Body of pancreas (tissue), 4 donors: Measurements from ENCODE around the gene CDH22. TPM values are rescaled to one million over a fixed set of nuclear protein-coding genes. Genes with fewer than 3 reads are reported as not detected.

ENCODE experiments used
- ATAC-seq: fragments of 150-250 bp; one replicate; pipeline ENCODE4 v1.9.1; 2016
- DNase-seq, 4 donors: peaks; one replicate each; pipeline ENCODE4 v3.0.0-alpha.2; 2019
- H3K27ac ChIP-seq, 4 donors: fragments of 200-600 bp; sonication (generic); 1 replicate in 3 of 4; 2 replicates in 1 of 4; pipeline versions ENCODE4 v1.5.1 to v1.6.1; 2016 to 2019; ENCODE audit warnings: mild to moderate bottlenecking in 1 of 4, mixed read lengths in 1 of 4, moderate library complexity in 1 of 4
- H3K27me3 ChIP-seq, 2 donors: fragments of 200-600 bp; sonication (generic); one replicate each; pipeline ENCODE4 v1.6.0; 2016; ENCODE audit warnings: mild to moderate bottlenecking in 1 of 2
- H3K36me3 ChIP-seq, 2 donors: fragments of 200-600 bp; sonication (generic); replicated peaks in 1 of 2; 2 replicates each; pipeline ENCODE4 v1.5.1; 2016; ENCODE audit warnings: low read depth in 2 of 2; ENCODE audit not compliant: insufficient read depth in 1 of 2
- H3K4me1 ChIP-seq: fragments of 200-600 bp; sonication (generic); one replicate; pipeline ENCODE4 v1.6.0; 2016
- H3K4me3 ChIP-seq, 2 donors: fragments of 200-600 bp; sonication (generic); 1 replicate in 1 of 2; 2 replicates in 1 of 2; pipeline ENCODE4 v1.5.1; 2016 to 2019
- H3K9me3 ChIP-seq, 3 donors: fragments of 200-600 bp; sonication (generic); 1 replicate in 2 of 3; 2 replicates in 1 of 3; pipeline ENCODE4 v1.5.1; 2016
- POLR2A ChIP-seq, 3 donors: fragments of 450-650 bp; IDR thresholded peaks; one replicate each; pipeline ENCODE4 v1.6.1; 2016; ENCODE audit warnings: antibody characterized with exemption in 3 of 3, mild to moderate bottlenecking in 2 of 3
- WGBS, 2 donors: methylation state at CpG; one replicate each; pipeline ENCODE4 v1.1.5; 2017; 5-methylcytosine and 5-hydroxymethylcytosine counted together
- intact Hi-C: fragments of 100-400 bp; cut with DNase I; formaldehyde crosslinking; loops from one replicate; pipeline ENCODE4 v1.15.1; 2023
- total RNA-seq, 2 donors: library from RNA; depleted of rRNA; stranded (reverse); fragments of >200 nt; gene quantifications; one replicate each; pipeline ENCODE4 v1.1.0, GENCODE V29; 2016
- TF ChIP-seq, protein P1 (sequence below), 7 experiments: fragments of 450-650 bp in 4 of 7; fragments of 200-600 bp in 3 of 7; sonication (generic) in 3 of 7; IDR thresholded peaks; one replicate each; pipeline ENCODE4 v1.5.1; 2016 to 2019; ENCODE audit warnings: antibody characterized with exemption in 7 of 7

Gene CDH22
- total RNA-seq, 2 donors from 2014 or later = 1.3 to 2.1 TPM

DNA sequence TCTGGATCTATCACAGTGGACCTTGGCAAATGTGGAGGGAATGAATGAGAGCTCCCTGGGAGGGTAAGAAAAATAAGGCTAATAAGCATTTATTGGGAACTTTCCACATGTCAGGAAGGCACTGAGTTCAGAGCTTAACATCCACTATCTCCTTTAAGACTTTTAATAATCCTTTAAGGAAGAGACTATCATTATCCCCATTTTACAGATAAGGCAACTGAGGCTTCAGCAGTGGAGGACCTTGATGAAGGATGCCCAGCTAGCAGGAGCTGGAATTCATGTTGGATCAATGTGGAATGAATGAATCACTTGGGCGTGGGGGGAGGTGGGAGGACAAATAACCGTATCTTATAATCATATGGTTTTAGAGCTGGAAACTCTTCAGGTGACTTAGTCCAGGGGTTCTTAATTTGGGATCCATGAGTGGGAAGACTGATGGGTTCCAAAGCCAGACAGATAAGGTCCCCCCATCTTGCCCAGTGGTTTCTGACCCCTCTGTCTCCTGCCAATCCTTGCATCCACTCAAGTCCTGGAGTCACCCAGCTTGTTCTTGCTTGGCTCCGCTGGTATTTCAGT, 135.2 kb downstream of the CDH22 start:
- intact Hi-C loops = loop anchor here (10.0 kb wide), 1 partner anchor 158 kb away; no protein-coding TSS in a partner anchor
- WGBS, 2 donors = 45 to 55% methylated on average over 3 of the region's 3 CpGs
- TF ChIP-seq POLR2A (IDR thresholded peaks at IDR 0.05) = no peak
- TF ChIP-seq, protein P1, sequence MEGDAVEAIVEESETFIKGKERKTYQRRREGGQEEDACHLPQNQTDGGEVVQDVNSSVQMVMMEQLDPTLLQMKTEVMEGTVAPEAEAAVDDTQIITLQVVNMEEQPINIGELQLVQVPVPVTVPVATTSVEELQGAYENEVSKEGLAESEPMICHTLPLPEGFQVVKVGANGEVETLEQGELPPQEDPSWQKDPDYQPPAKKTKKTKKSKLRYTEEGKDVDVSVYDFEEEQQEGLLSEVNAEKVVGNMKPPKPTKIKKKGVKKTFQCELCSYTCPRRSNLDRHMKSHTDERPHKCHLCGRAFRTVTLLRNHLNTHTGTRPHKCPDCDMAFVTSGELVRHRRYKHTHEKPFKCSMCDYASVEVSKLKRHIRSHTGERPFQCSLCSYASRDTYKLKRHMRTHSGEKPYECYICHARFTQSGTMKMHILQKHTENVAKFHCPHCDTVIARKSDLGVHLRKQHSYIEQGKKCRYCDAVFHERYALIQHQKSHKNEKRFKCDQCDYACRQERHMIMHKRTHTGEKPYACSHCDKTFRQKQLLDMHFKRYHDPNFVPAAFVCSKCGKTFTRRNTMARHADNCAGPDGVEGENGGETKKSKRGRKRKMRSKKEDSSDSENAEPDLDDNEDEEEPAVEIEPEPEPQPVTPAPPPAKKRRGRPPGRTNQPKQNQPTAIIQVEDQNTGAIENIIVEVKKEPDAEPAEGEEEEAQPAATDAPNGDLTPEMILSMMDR (IDR thresholded peaks at IDR 0.05) = no peak

DNA sequence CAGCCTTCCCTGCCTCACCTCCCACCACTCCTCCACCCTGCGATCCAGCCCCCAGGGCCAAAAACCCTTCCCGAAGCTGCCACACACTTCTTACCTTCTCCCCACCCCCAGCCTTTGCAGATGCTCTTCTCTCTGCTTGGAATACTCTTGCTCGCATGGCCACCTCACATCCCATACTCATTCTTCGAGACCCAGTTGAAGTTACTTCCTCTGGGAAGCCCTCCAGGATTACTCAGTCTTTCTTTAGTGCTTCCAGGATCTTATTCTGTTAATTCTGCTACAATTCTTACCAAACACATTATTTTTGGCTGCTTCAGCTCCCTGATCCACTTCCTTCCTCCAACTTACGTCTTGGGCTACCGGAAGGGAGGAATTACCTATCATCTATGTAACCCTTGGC, 135.8 kb downstream of the CDH22 start:
- ATAC-seq (no peak), DNase-seq (no peak)
- H3K4me1 ChIP-seq = peaks cover 3% of the 10 kb centered on the region
- H3K27me3 ChIP-seq = peaks cover 0 to 12% of the 10 kb centered on the region in 2 donors
- 51 to 56% methylated on average over 6 of the region's 6 CpGs for WGBS, 2 donors
- H3K36me3 ChIP-seq = no peaks in the 10 kb centered on the region
- TF ChIP-seq, protein P1 (IDR thresholded peaks at IDR 0.05) = no peak
- no peak for TF ChIP-seq POLR2A (IDR thresholded peaks at IDR 0.05)
- H3K9me3 ChIP-seq = no peaks in the 10 kb centered on the region
- intact Hi-C loops = loop anchor here (10.0 kb wide), 1 partner anchor 158 kb away; no protein-coding TSS in a partner anchor
- H3K27ac ChIP-seq = no peak overlapping the region
- H3K4me3 ChIP-seq = no peak overlapping the region

More for the DNA sequence above, 135.2 kb downstream of the CDH22 start:
- Histone ChIP-seq H3K27me3 (peaks cover 0 to 12% of the 10 kb centered on the region in 2 donors), H3K27ac (no peak overlapping the region), H3K9me3 (no peaks in the 10 kb centered on the region), H3K4me3 (no peak overlapping the region), H3K36me3 (no peaks in the 10 kb centered on the region), H3K4me1 (peaks cover 3% of the 10 kb centered on the region)
- ATAC-seq = no peak
- DNase-seq = no peak

DNA sequence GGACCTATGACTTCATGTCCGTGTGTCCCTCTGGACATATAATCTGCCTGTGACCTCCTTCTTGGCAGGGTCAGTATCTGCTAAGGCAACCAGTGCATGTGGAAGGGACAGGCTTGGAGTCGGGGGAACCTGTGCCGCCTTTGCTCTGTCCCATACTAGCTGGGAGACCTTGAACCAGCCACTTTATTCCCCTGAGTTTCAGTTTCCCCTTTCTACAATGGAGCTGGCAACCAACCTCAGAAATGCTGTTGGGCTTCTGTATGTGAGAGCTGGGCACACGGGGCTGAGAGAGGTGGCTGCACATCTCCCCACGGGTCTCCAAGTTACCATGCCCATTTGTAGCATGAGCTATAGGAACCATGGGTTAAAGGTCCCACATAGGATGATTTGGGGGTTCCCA, 136.4 kb downstream of the CDH22 start:
- 40 to 46% methylated on average over 5 of the region's 5 CpGs for WGBS, 2 donors
- Histone ChIP-seq H3K27me3 (peaks cover 0 to 12% of the 10 kb centered on the region in 2 donors), H3K9me3 (no peaks in the 10 kb centered on the region), H3K27ac (no peak overlapping the region), H3K4me3 (no peak overlapping the region), H3K36me3 (no peaks in the 10 kb centered on the region), H3K4me1 (peaks cover 3% of the 10 kb centered on the region)
- intact Hi-C loops = loop anchor here (10.0 kb wide), 1 partner anchor 157 kb away; no protein-coding TSS in a partner anchor
- DNase-seq (no peak), ATAC-seq (no peak)
- no peak for TF ChIP-seq POLR2A (IDR thresholded peaks at IDR 0.05)
- TF ChIP-seq, protein P1 (IDR thresholded peaks at IDR 0.05) = no peak

DNA sequence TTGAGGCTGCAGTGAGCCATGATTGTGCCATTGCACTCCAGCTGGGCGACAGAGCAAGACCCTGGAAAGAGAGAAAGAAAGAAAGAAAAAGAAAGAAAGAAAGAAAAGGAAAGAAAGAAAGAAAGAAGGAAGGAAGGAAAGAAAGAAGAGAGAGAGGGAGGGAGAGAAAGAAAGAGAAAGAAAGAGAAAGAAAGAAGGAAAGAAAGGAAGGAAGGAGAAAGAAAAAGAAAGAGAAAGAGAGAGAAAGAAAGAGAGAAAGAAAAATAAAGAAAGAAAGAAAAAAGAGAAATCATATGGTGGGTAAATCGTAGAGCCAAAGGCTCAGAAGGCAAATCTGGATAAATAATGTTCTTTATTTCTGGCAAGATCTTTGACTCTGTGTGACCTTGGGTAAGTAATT, 136.8 kb downstream of the CDH22 start:
- intact Hi-C loops = loop anchor here (10.0 kb wide), 1 partner anchor 157 kb away; no protein-coding TSS in a partner anchor
- no peak for ATAC-seq
- H3K27ac ChIP-seq = no peak overlapping the region
- TF ChIP-seq POLR2A (IDR thresholded peaks at IDR 0.05) = no peak
- TF ChIP-seq, protein P1 (IDR thresholded peaks at IDR 0.05) = no peak
- no peaks in the 10 kb centered on the region for H3K9me3 ChIP-seq
- H3K4me1 ChIP-seq = peaks cover 3% of the 10 kb centered on the region
- no peaks in the 10 kb centered on the region for H3K36me3 ChIP-seq
- DNase-seq = no peak
- no peak overlapping the region for H3K4me3 ChIP-seq
- 49 to 56% methylated on average over 2 of the region's 2 CpGs for WGBS, 2 donors
- peaks cover 0 to 12% of the 10 kb centered on the region in 2 donors for H3K27me3 ChIP-seq
